Esophagus muscularis mucosa (tissue), 3 donors: ENCODE data around the gene SGSH.

Experiments used
- CTCF ChIP-seq, 3 experiments: fragments of 200-600 bp in 2 of 3; fragments of 450-650 bp in 1 of 3; sonication (generic) in 2 of 3; IDR thresholded peaks; one replicate each; pipeline ENCODE4 v1.5.1; 2017 to 2019; ENCODE audit warnings: antibody characterized with exemption in 3 of 3, mild to moderate bottlenecking in 2 of 3, moderate library complexity in 1 of 3
- POLR2A ChIP-seq: fragments of 450-650 bp; IDR thresholded peaks from one replicate; pipeline ENCODE4 v1.6.1; 2017; ENCODE audit warnings: antibody characterized with exemption, moderate library complexity, mild to moderate bottlenecking, low read depth
- POLR2AphosphoS5 ChIP-seq, 2 donors: sonication (generic); formaldehyde crosslinking; IDR thresholded peaks; one replicate each; pipeline ENCODE4 v1.6.1; 2017; ENCODE audit warnings: antibody characterized with exemption in 2 of 2

GRCh38 chr17:80173916-80174315, 46.2 kb downstream of the SGSH start:
- no peak for TF ChIP-seq POLR2AphosphoS5 (IDR thresholded peaks at IDR 0.05)
- TF ChIP-seq CTCF (IDR thresholded peaks at IDR 0.05), result no peak
- no peak for TF ChIP-seq POLR2A
